H1 (cell line): ENCODE measurements around the gene MAGEB4. TPM values are rescaled to one million over a fixed set of nuclear protein-coding genes. Genes with fewer than 3 reads are reported as not detected.

Experiments used
- CBX5 ChIP-seq: fragments of 300-800, 300-1000 bp; sonication (generic); IDR thresholded peaks from 2 replicates; pipeline ENCODE4 v1.7.1; 2016; ENCODE audit warnings: antibody characterized with exemption, low read length, low read depth
- HDAC6 ChIP-seq: IDR thresholded peaks from one replicate; pipeline ENCODE4 v1.7.1; 2012; ENCODE audit warnings: low read depth, mild to moderate bottlenecking, inconsistent platforms, low read length, moderate library complexity
- JUN ChIP-seq: IDR thresholded peaks from 2 replicates; pipeline ENCODE4 v1.6.1; 2011; ENCODE audit warnings: low read depth, mild to moderate bottlenecking, improper control_type of control experiment, low read length
- NANOG ChIP-seq: IDR thresholded peaks from 2 replicates; pipeline ENCODE4 v1.6.1; 2011; ENCODE audit warnings: low read length, low read depth, mild to moderate bottlenecking, inconsistent platforms; ENCODE audit not compliant: insufficient read depth, poor library complexity, severe bottlenecking
- POLR2A ChIP-seq, 2 experiments: IDR thresholded peaks; 1 replicate in 1 of 2; 2 replicates in 1 of 2; pipeline ENCODE4 v1.6.1; 2011; ENCODE audit warnings: low read depth in 2 of 2, low read length in 2 of 2, mild to moderate bottlenecking in 2 of 2; ENCODE audit errors: control extremely low read depth in 1 of 2
- POLR2AphosphoS5 ChIP-seq: IDR thresholded peaks from 2 replicates; pipeline ENCODE4 v1.6.1; 2011; ENCODE audit warnings: low read depth, low read length
- ZNF274 ChIP-seq: IDR thresholded peaks from 2 replicates; pipeline ENCODE4 v1.7.0; 2012; ENCODE audit warnings: low read length, borderline replicate concordance; ENCODE audit errors: extremely low read depth
- polyA plus RNA-seq, 7 experiments: library from polyadenylated mRNA; depleted of rRNA in 3 of 7; stranded (reverse) in 5 of 7; unstranded in 2 of 7; fragments of >200 nt in 5 of 7; fragments of 200-250 nt in 2 of 7; gene quantifications; 1 replicate in 5 of 7; 2 replicates in 1 of 7; 4 replicates in 1 of 7; pipeline versions ENCODE4 v1.2.1 to v1.2.3, GENCODE V29; 2011 to 2013; ENCODE audit warnings: missing spikeins in 2 of 7, mixed read lengths in 2 of 7
- total RNA-seq: library from RNA; stranded (reverse); fragmentation: NEBNext Ultra II Directional; extraction: Animal tissue kit (Norgen Biotek cat#: 25700); gene quantifications from 2 replicates; pipeline ENCODE4 v1.2.1, GENCODE V29; 2021
- TF ChIP-seq, protein P1 (sequence below), 3 experiments: IDR thresholded peaks; 1 replicate in 2 of 3; 2 replicates in 1 of 3; pipeline versions ENCODE4 v1.5.1 to v1.6.1; 2011; ENCODE audit warnings: low read length in 3 of 3, mild to moderate bottlenecking in 3 of 3, inconsistent platforms in 2 of 3, low read depth in 1 of 3, moderate library complexity in 1 of 3; ENCODE audit not compliant: insufficient read depth in 1 of 3; ENCODE audit errors: control extremely low read depth in 1 of 3

The MAGEB4 gene
- total and polyA plus RNA-seq, 2 of the 8 experiments (the other 6 are each of a cell fraction or from before 2014, with no cell fraction given): not detected

DNA sequence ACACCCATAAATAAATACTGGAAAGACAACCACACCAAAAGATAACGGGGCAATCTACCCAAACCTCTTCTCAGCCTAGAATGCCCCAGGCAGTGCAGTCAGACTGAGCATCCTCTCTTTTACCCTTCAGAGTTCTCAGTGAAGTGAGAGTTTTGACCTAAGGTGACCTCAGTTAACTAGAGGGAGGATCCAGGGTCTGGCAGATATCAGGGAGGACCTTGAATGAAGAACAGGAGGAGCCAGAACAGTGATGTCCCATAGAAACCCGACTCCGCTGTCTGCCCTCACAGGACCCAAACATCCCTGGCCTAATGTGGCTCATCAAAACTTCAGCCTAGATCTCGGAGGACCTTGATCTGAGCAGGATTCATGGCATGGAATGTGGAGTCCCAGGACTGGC lies 11.4 kb upstream of the MAGEB4 start, which contains the start of gene MAGEB3 (continued):
- TF ChIP-seq, protein P1, sequence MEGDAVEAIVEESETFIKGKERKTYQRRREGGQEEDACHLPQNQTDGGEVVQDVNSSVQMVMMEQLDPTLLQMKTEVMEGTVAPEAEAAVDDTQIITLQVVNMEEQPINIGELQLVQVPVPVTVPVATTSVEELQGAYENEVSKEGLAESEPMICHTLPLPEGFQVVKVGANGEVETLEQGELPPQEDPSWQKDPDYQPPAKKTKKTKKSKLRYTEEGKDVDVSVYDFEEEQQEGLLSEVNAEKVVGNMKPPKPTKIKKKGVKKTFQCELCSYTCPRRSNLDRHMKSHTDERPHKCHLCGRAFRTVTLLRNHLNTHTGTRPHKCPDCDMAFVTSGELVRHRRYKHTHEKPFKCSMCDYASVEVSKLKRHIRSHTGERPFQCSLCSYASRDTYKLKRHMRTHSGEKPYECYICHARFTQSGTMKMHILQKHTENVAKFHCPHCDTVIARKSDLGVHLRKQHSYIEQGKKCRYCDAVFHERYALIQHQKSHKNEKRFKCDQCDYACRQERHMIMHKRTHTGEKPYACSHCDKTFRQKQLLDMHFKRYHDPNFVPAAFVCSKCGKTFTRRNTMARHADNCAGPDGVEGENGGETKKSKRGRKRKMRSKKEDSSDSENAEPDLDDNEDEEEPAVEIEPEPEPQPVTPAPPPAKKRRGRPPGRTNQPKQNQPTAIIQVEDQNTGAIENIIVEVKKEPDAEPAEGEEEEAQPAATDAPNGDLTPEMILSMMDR (IDR thresholded peaks at IDR 0.05; ENCODE audit: control extremely low read depth in 1 of 3, insufficient read depth in 1 of 3, low read depth in 1 of 3, low read length in 3 of 3): no peak
- TF ChIP-seq POLR2A (IDR thresholded peaks at IDR 0.05; ENCODE audit: control extremely low read depth in 1 of 2, low read depth in 2 of 2, low read length in 2 of 2) (no peak), CBX5 (no peak), JUN (no peak), HDAC6 (no peak), NANOG (no peak), ZNF274 (no peak), POLR2AphosphoS5 (no peak)
